ENCODE data around the gene TOM1L2.

The TOM1L2 gene

GRCh38 chr17:17976931-17977570, 4.9 kb upstream of the TOM1L2 start:
- H3K27me3 ChIP-seq (ENCODE audit: insufficient read depth, low read length, poor library complexity) = no peaks in the 10 kb centered on the region
- H3K79me2 ChIP-seq (ENCODE audit: insufficient read depth, low read length) = no peaks in the 10 kb centered on the region
- H3K36me3 ChIP-seq (ENCODE audit: insufficient read depth, low read length) = no peaks in the 10 kb centered on the region
- H2AFZ ChIP-seq (ENCODE audit: low read depth, low read length) = no peak overlapping the region
- no peaks in the 10 kb centered on the region for H3K9me3 ChIP-seq (ENCODE audit: insufficient read depth, low read length, severe bottlenecking)
- no peak for ATAC-seq (ENCODE audit: insufficient read depth, low read depth)
- no peak for DNase-seq
- no peaks in the 10 kb centered on the region for H4K20me1 ChIP-seq (ENCODE audit: insufficient read depth, low read length)
- no peak for TF ChIP-seq EZH2 (IDR thresholded peaks at IDR 0.05; ENCODE audit: borderline replicate concordance, low read depth, low read length, severe bottlenecking)
- TF ChIP-seq, protein P1, sequence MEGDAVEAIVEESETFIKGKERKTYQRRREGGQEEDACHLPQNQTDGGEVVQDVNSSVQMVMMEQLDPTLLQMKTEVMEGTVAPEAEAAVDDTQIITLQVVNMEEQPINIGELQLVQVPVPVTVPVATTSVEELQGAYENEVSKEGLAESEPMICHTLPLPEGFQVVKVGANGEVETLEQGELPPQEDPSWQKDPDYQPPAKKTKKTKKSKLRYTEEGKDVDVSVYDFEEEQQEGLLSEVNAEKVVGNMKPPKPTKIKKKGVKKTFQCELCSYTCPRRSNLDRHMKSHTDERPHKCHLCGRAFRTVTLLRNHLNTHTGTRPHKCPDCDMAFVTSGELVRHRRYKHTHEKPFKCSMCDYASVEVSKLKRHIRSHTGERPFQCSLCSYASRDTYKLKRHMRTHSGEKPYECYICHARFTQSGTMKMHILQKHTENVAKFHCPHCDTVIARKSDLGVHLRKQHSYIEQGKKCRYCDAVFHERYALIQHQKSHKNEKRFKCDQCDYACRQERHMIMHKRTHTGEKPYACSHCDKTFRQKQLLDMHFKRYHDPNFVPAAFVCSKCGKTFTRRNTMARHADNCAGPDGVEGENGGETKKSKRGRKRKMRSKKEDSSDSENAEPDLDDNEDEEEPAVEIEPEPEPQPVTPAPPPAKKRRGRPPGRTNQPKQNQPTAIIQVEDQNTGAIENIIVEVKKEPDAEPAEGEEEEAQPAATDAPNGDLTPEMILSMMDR (IDR thresholded peaks at IDR 0.05; ENCODE audit: borderline replicate concordance, extremely low read depth, low read length, poor library complexity, severe bottlenecking) = no peak
- no peak overlapping the region for H3K4me2 ChIP-seq (ENCODE audit: insufficient read depth, low read length)
- no peak overlapping the region for H3K9ac ChIP-seq (ENCODE audit: low read depth, low read length)
- H3K27ac ChIP-seq (ENCODE audit: low read length) = no peak overlapping the region
- H3K4me1 ChIP-seq (ENCODE audit: insufficient read depth, low read length) = peaks cover 11% of the 10 kb centered on the region
- H3K4me3 ChIP-seq (ENCODE audit: low read depth in 1 of 2, low read length in 2 of 2) = no peak overlapping the region

DNA sequence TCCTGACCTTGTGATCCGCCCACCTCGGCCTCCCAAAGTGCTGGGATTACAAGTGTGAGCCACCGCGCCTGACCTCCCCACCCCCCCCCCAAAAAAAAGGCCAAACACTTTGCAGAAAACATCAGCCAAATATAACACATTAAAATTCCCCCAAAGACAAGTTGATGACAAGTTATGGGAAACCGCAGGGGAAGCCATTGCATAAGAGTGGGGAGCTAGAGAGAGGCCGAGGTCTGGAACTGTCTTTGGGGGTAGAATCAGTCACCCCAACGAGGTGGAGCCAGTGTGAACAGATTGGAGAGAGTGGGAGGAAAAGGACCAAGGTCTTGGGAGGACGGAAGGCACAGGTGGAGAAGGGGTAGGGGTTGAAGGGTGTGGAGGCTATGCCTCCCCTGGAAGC, 3.2 kb upstream of the TOM1L2 start:
- Histone ChIP-seq H3K4me3 (ENCODE audit: low read depth in 1 of 2, low read length in 2 of 2) (no peak overlapping the region), H3K4me2 (ENCODE audit: insufficient read depth, low read length) (no peak overlapping the region), H3K9ac (ENCODE audit: low read depth, low read length) (no peak overlapping the region), H3K27ac (ENCODE audit: low read length) (no peak overlapping the region), H3K9me3 (ENCODE audit: insufficient read depth, low read length, severe bottlenecking) (no peaks in the 10 kb centered on the region), H3K27me3 (ENCODE audit: insufficient read depth, low read length, poor library complexity) (no peaks in the 10 kb centered on the region), H3K36me3 (ENCODE audit: insufficient read depth, low read length) (no peaks in the 10 kb centered on the region), H3K79me2 (ENCODE audit: insufficient read depth, low read length) (peaks cover 7% of the 10 kb centered on the region), H4K20me1 (ENCODE audit: insufficient read depth, low read length) (peaks cover 3% of the 10 kb centered on the region; the same call in 1 of the 2 replicates), H2AFZ (ENCODE audit: low read depth, low read length) (no peak overlapping the region), H3K4me1 (ENCODE audit: insufficient read depth, low read length) (peaks cover 24% of the 10 kb centered on the region)
- no peak for TF ChIP-seq EZH2 (IDR thresholded peaks at IDR 0.05; ENCODE audit: borderline replicate concordance, low read depth, low read length, severe bottlenecking)
- TF ChIP-seq, protein P1 (IDR thresholded peaks at IDR 0.05; ENCODE audit: borderline replicate concordance, extremely low read depth, low read length, poor library complexity, severe bottlenecking) = no peak
- no peak for DNase-seq
- ATAC-seq (ENCODE audit: insufficient read depth, low read depth) = no peak

- no peak for TF ChIP-seq EZH2 (IDR thresholded peaks at IDR 0.05; ENCODE audit: borderline replicate concordance, low read depth, low read length, severe bottlenecking)
- TF ChIP-seq, protein P1 (IDR thresholded peaks at IDR 0.05; ENCODE audit: borderline replicate concordance, extremely low read depth, low read length, poor library complexity, severe bottlenecking) = no peak
- H3K36me3 ChIP-seq (ENCODE audit: insufficient read depth, low read length) = no peaks in the 10 kb centered on the region
- ATAC-seq (ENCODE audit: insufficient read depth, low read depth) (no peak), DNase-seq (no peak)
- no peaks in the 10 kb centered on the region for H3K9me3 ChIP-seq (ENCODE audit: insufficient read depth, low read length, severe bottlenecking)
- peaks cover 26% of the 10 kb centered on the region for H3K4me1 ChIP-seq (ENCODE audit: insufficient read depth, low read length)
- H3K4me3 ChIP-seq (ENCODE audit: low read depth in 1 of 2, low read length in 2 of 2) = peak overlapping the region; percentile 24 to 74; a peak in 3 of 4 replicates
- H4K20me1 ChIP-seq (ENCODE audit: insufficient read depth, low read length) = peaks cover 7% of the 10 kb centered on the region; the same call in 1 of the 2 replicates
- H3K4me2 ChIP-seq (ENCODE audit: insufficient read depth, low read length) = peak overlapping the region; percentile 87
- H3K27ac ChIP-seq (ENCODE audit: low read length) = no peak overlapping the region
- peak overlapping the region; percentile 30 for H3K9ac ChIP-seq (ENCODE audit: low read depth, low read length)
- peaks cover 16% of the 10 kb centered on the region for H3K79me2 ChIP-seq (ENCODE audit: insufficient read depth, low read length)
- H3K27me3 ChIP-seq (ENCODE audit: insufficient read depth, low read length, poor library complexity) = no peaks in the 10 kb centered on the region
- peak overlapping the region; percentile 73 for H2AFZ ChIP-seq (ENCODE audit: low read depth, low read length)
Measured at GRCh38 chr17:17972952-17973254, 703 bp upstream of the TOM1L2 start.
